NCI-H1436 treated with DMSO at 0.1 percent for 48 hours (cell line): ENCODE data around the gene LPAR1.

Source experiments
- DNase-seq: peaks from one replicate; lab custom pipeline; 2025; lab: John Stamatoyannopoulos, UW

The LPAR1 gene

GRCh38 chr9:110919609-110920008, 118.7 kb downstream of the LPAR1 start:
- DNase-seq: no peak

GRCh38 chr9:110919050-110919435, 119.2 kb downstream of the LPAR1 start:
- no peak for DNase-seq

- no peak for DNase-seq
Measured at GRCh38 chr9:110918316-110919049, 119.8 kb downstream of the LPAR1 start.

- no peak for DNase-seq
Measured at GRCh38 chr9:110916403-110916802, 121.9 kb downstream of the LPAR1 start.

GRCh38 chr9:110912419-110913291, 125.6 kb downstream of the LPAR1 start:
- DNase-seq: no peak

- no peak for DNase-seq
Measured at GRCh38 chr9:110911659-110912418, 126.4 kb downstream of the LPAR1 start.

GRCh38 chr9:110908894-110909293, 129.4 kb downstream of the LPAR1 start:
- DNase-seq: no peak

GRCh38 chr9:110900917-110901316, 137.4 kb downstream of the LPAR1 start:
- DNase-seq: no peak

- no peak for DNase-seq
Measured at GRCh38 chr9:110900456-110900855, 137.8 kb downstream of the LPAR1 start.

GRCh38 chr9:110898866-110899265, 139.4 kb downstream of the LPAR1 start:
- no peak for DNase-seq

- no peak for DNase-seq
Measured at GRCh38 chr9:110898358-110898757, 139.9 kb downstream of the LPAR1 start.

GRCh38 chr9:110897943-110898342, 140.3 kb downstream of the LPAR1 start:
- no peak for DNase-seq

- DNase-seq: no peak
Measured at GRCh38 chr9:110895147-110895905, 142.9 kb downstream of the LPAR1 start.

- DNase-seq: no peak
Measured at GRCh38 chr9:110894731-110895130, 143.5 kb downstream of the LPAR1 start.

- no peak for DNase-seq
Measured at GRCh38 chr9:110892689-110893088, 145.6 kb downstream of the LPAR1 start.

- DNase-seq: no peak
Measured at GRCh38 chr9:110891760-110892159, 146.5 kb downstream of the LPAR1 start.

- no peak for DNase-seq
Measured at GRCh38 chr9:110890416-110890815, 147.9 kb downstream of the LPAR1 start.

GRCh38 chr9:110887276-110887675, 151.0 kb downstream of the LPAR1 start:
- DNase-seq: no peak

- no peak for DNase-seq
Measured at GRCh38 chr9:110886832-110887231, 151.4 kb downstream of the LPAR1 start.

GRCh38 chr9:110880189-110880588, 158.1 kb downstream of the LPAR1 start:
- no peak for DNase-seq

- DNase-seq: no peak
Measured at GRCh38 chr9:110877374-110877773, 160.9 kb downstream of the LPAR1 start.

- no peak for DNase-seq
Measured at GRCh38 chr9:110876929-110877328, 161.3 kb downstream of the LPAR1 start.
